ENCODE data around the gene MPHOSPH9.

GRCh38 chr12:123254853-123255446 is 22.0 kb upstream of the MPHOSPH9 start:
- TF ChIP-seq TAF1 (conservative IDR thresholded peaks at IDR 0.05) (no peak), CTCF (IDR thresholded peaks at IDR 0.05; ENCODE audit: low read depth, low read length, missing input control) (no peak), JUND (IDR thresholded peaks at IDR 0.05) (no peak), SP1 (IDR thresholded peaks at IDR 0.05) (no peak), YY1 (IDR thresholded peaks at IDR 0.05) (no peak), MAX (IDR thresholded peaks at IDR 0.05) (no peak), RAD21 (IDR thresholded peaks at IDR 0.05) (no peak), ATF3 (IDR thresholded peaks at IDR 0.05) (no peak), RXRA (IDR thresholded peaks at IDR 0.05) (no peak), NR2F2 (IDR thresholded peaks at IDR 0.05) (no peak), FOXA1 (IDR thresholded peaks at IDR 0.05) (no peak), GABPA (IDR thresholded peaks at IDR 0.05 in 1 of 2, conservative IDR thresholded peaks at IDR 0.05 in 1 of 2) (no peak), EGR1 (IDR thresholded peaks at IDR 0.05; ENCODE audit: low read depth in 2 of 2) (no peak)
- TF ChIP-seq, protein P1, sequence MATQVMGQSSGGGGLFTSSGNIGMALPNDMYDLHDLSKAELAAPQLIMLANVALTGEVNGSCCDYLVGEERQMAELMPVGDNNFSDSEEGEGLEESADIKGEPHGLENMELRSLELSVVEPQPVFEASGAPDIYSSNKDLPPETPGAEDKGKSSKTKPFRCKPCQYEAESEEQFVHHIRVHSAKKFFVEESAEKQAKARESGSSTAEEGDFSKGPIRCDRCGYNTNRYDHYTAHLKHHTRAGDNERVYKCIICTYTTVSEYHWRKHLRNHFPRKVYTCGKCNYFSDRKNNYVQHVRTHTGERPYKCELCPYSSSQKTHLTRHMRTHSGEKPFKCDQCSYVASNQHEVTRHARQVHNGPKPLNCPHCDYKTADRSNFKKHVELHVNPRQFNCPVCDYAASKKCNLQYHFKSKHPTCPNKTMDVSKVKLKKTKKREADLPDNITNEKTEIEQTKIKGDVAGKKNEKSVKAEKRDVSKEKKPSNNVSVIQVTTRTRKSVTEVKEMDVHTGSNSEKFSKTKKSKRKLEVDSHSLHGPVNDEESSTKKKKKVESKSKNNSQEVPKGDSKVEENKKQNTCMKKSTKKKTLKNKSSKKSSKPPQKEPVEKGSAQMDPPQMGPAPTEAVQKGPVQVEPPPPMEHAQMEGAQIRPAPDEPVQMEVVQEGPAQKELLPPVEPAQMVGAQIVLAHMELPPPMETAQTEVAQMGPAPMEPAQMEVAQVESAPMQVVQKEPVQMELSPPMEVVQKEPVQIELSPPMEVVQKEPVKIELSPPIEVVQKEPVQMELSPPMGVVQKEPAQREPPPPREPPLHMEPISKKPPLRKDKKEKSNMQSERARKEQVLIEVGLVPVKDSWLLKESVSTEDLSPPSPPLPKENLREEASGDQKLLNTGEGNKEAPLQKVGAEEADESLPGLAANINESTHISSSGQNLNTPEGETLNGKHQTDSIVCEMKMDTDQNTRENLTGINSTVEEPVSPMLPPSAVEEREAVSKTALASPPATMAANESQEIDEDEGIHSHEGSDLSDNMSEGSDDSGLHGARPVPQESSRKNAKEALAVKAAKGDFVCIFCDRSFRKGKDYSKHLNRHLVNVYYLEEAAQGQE (IDR thresholded peaks at IDR 0.05), result no peak

Data from liver (tissue), 3 donors.